ENCODE results near the gene EFHC1.
"Not testable (repeated sequence)": the region's sequence is repeated elsewhere in the genome, so short reads cannot be mapped to it uniquely, and the experiment has no call there.

DNA sequence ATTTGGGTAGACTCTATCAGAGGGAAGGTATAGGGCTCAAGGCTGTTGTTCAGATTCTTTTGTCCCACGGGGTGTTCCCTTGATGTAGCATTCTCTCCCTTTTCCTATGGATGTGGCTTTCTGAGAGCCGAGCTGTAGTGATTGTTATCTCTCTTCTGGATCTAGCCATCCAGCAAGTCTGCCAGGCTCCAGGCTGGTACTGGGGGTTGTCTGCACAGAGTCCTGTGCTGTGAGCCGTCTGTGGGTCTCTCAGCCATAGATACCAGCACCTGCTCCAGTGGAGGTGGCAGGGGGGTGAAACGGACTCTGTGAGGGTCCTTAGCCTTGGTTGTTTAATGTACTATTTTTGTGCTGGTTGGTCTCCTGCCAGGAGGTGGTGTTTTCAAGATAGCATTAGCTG lies 13.2 kb downstream of the EFHC1 start:
- TF ChIP-seq EP300, POLR2A, CTCF (IDR thresholded peaks at IDR 0.05): not testable (repeated sequence)
